ENCODE measurements around the gene SMARCD3.

SMARCD3 gene

DNA sequence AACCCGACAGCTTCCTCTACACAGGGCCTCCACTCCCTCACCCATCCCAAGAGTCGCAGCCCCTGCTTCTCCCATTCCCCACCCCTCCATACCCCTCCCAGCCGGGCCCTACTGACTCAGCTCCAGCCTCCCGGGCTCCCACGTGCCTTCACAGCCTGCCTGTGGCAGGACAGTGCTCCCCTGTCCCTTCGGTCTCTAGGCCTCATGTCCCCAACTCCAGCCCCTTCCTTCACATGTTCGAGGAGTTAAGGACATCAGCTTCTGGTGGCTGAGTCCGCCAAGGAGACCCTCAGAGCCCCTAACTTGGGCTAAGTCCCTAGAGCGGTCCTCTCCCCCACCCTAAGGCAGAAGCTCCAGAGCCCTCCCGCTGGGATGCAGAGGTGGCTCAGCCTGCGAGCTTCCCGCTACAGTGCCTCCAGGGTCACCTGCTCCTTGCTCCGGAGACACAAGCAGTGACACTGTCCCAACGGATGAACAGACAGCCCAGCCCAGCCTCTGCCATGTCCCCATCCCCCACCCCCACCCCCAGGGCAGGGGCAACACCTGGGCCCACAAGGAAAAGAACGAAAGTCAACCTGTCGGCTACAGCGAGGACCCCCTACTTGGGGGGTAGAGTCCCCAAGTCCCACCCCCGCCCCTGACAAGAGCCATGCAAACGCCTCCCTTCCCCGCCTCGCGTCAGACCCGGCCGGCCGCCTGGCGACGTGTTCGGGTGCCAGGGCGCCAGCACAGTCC lies 716 bp downstream of the SMARCD3 start:
- no peak for DNase-seq (ENCODE audit: low spot score)

DNA sequence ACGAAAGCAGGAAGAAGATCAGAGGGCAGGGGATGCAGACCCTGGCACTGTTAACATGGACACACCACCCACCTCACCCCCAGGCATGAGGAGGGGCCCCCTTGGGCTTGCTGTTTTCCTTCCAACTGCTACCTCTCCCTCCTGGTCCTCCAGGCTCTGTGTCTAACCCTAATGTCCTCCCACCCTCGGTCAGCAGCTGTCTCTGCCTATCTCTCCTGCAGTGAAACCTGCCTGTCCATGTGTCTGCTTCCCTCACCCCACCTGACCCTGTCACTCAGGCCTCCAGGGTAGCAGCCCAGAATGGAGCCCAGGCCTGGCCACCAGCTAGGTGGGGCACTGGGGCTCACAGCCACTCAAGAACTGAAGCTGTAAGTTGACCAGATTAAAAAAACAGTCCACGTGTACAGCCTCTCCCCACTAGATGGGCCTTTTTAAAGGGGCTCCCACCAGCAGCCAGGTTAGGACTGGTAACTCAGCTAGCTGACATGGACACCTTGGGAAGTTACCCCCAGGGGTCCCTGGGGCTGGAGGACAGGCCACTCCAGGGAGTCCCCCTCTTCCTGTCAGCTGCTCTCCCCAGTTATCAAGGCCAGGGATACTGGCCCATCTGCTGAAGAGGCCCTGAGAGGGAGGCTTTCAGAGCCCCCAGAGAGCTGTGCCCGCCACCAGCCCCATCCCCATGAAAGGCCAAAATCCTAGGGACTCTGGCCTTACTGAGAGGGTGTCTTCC lies 1.5 kb downstream of the SMARCD3 start:
- no peak for DNase-seq (ENCODE audit: low spot score)

GRCh38 chr7:151246102-151246850 lies 2.2 kb downstream of the SMARCD3 start:
- no peak for DNase-seq (ENCODE audit: low spot score)

DNA sequence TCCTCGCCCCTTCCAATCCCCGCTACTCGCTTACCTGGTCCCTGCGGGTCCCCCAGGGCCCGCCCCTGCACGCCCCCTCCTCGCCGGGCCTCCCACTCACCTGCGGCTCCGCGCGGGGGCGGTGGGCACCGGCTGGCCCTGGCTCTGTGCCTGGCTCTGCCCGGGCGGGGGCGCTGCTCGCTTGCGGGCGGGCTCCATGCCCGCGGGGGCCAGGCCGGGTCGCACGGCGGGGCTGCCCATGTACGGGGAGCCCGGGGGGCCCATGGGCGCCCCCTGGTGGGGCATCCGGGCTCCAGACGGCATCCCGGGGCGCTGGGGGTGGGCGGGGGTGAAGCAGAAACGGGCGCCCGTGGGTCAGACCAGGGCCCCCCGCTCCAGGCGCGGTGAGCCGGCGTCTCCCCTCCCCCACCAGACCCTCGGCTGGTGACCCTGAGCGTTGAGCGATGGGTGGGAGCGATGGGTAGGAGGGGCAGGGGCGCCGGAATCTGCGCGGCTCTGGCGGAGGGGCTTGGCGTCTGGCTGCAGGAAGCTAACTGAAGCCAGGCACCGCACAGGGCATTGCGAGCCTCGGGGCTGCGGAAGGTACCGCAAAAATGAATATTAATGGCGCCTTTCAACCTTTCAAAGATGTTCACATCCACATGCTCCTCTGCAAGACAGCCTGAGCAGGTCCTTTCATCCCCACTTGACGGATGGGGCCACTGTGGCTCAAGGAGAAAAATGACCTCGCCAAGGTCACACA lies 3.0 kb downstream of the SMARCD3 start:
- peak; percentile 55 for DNase-seq (ENCODE audit: low spot score)

- DNase-seq (ENCODE audit: low spot score), result no peak
Observed at GRCh38 chr7:151244841-151245346, 3.6 kb downstream of the SMARCD3 start.

- DNase-seq (ENCODE audit: low spot score), result peak; percentile 66
Observed at GRCh38 chr7:151244196-151244840, 4.2 kb downstream of the SMARCD3 start.

DNA sequence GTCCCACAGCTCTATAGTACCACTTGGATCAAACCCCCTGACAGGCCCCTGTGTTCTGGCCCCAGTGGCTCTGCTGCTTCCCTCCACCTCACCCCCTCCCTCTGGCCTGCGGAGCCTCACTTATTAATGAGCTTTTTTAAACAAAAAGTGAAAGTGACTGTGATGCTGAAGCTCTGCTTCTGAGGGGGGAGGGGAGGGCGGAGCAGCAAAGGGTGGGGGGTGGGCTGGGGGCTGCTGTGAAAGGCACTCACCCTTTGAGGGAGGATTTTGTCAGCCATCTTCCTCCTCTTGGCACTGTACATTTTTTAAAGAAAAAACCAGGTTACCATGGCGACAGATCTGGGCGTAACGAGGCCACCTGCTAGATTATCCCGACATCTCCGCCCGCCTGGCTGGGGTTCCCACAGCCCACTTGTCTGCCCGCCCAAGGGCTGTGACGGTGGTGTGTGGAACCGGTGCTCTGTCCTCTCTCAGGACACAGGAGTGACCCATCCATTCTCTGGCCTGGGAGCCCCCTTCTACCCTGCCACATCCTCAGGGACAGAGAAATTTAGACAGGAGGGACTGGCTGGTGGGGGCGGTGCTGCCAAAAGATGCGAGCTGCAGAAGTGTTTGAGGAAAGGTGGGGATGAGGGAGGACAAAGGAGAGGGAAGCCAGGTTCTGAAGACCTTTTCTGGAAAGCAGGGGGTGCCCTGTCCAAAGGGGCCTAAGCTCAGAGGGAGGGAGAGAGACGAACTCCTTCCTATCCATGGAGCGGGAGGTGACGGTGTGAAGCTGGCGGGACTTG lies 4.9 kb downstream of the SMARCD3 start:
- DNase-seq (ENCODE audit: low spot score), result peak; percentile 57

DNA sequence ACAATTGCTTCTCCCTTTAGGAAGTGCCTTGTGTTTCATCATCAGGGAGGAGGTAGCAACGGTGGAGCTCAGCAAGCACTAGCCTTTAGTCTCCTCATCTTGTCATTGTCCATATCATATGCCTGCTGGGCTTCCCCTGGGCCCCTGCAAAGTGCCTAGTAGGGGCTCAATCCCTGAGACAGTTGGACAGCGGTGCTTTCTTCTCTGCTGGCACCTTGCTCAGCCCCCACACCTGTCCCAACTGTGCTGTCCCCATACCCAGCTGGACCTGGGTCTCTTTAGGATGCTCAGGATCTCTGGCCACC lies 5.5 kb downstream of the SMARCD3 start:
- no peak for DNase-seq (ENCODE audit: low spot score)

DNA sequence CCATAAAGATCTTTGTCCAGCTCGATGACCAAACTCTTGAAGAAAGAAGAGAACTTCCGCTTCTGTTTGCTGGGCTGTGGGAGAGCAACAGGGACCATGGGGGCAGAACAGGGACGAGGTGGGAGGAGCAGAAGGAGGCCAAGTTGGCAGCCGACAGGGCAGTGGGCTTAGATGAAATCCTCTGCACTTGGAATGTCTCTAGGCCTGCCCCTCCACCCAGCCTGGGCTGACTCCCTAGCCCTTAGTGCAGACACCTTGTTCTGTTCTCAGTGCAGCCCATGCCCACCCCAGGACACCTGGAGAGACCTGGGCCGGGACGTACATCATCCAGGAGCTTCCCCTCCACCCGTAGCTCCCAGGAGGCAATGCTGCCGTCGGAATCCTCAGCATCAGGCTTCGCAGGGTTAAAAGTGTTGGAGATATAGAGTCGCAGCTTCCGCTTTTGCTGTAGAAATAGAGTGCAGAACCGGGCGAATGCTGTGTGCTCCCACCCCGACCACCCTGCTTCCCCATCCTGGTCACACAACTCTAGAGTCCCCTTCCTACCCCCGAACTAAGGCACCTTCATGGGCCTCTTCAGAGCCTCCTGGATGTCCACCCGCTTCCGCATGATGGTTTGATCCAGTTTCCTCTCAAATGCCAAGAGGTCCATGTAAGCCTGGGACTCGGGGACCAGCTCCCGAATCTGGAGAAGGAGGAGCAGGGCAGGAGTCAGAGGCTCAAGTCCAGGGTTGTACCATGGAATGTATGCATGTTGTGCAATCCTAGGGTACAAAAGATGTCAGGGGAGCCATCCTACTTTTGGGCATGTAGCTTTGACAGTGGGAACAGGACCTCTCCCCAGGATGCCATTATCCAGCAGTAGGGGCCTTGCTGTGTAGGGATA lies 6.1 kb downstream of the SMARCD3 start:
- DNase-seq (ENCODE audit: low spot score), result no peak

DNA sequence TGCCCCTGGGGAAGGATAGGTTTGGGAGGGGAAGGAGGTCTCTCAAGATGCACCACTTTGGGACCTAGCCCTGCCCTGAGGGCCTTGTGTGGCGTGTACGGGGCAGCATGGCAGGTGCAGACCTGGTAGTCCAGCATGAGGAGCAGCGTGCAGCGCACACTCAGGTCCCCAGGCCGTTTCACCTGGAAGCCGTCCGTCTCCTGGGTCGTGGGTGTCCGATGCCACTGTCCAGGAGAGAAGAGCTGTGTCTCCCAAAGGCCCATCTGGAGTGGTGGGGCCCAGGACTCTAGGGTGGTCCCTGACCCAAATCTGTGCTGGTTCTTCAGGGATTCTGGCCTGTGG lies 6.8 kb downstream of the SMARCD3 start:
- no peak for DNase-seq (ENCODE audit: low spot score)

DNA sequence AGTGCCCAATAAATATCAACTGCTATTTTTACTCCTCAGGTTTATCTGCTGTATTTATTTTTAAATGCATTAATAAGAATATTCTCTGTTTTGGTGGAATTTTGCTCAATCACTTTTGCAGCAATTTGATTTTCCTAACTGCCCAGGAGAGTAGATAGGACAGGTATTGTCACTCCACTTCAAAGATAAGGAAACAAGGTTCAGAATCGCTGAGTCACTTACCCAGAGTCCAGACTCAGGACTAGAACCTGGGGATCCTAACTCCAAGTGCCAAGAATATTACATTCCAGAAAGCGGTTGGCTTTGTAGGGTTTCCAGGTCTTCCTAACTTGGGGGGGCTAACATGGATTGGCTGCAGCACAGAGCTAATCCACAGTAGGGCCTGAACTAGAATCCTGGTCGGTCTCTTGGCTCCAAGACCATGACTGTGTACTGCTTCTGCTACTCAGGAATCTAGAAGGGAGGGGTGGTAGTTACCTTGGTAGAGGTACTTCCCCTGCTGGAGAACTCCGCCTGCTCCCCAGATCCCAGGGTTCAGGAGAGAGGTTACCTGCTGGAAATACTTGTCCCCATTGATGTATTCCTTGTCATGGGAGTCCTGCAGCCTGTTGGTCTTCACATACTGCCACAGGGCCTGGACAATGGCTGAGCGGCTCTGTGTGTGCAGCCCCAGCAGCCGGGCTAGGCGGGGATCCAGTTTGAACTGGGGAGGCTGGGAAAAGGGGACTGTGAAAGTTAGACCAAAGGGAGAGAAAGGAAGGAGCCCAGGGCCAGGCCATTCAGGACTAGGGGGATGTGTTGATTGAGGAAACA lies 7.3 kb downstream of the SMARCD3 start:
- DNase-seq (ENCODE audit: low spot score), result no peak

DNA sequence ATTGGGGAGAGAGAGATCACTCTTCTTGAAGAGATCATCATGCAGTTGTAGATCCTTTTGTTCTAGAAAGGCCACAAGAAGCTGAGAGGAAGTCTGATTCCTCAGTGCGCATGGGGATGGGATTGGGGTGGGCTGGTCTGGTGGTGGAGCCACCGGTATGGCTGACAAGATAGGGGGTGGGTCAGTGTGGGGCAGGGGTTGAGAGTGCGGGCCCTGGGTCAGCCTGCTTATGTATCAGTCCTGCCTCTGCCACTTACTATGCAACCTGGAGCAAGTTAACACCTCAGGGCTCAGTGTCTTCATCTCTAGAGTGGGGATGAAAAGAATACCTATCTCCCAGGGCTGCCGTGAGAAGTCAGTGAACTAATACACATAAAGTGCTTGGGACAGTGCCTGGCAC lies 8.0 kb downstream of the SMARCD3 start:
- DNase-seq (ENCODE audit: low spot score), result no peak

DNA sequence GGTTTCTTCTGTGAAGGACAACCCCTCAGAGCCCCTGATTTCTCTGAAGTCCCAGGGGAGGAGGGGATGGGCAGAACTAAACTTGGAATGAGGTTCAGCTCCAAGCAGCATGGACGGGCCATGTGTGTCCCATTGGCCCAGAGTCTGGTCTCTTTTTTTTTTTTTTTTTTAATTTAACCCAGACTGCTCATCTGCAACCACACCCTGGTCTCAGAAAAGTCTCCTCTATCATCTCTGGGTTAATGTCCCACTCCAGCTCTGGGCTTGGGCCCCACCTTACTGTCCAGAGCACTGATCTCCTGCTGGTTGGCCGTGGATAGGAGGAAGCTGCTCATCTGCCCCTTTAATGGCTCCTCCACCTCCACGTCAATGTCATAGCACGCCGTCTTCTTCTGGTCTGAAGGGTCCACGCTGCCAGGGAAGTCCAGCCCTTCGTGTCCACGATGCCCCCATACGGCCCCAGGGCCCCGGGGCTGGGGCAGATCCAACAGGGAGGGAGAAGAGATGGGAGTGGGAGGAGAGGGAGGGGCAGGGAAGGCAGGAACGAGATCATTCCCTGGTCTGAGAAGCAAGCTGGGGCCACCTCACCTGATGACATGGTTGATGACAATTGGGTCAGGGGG lies 8.5 kb downstream of the SMARCD3 start:
- no peak for DNase-seq (ENCODE audit: low spot score)

GRCh38 chr7:151238924-151239836 lies 9.3 kb downstream of the SMARCD3 start:
- DNase-seq (ENCODE audit: low spot score), result no peak

DNA sequence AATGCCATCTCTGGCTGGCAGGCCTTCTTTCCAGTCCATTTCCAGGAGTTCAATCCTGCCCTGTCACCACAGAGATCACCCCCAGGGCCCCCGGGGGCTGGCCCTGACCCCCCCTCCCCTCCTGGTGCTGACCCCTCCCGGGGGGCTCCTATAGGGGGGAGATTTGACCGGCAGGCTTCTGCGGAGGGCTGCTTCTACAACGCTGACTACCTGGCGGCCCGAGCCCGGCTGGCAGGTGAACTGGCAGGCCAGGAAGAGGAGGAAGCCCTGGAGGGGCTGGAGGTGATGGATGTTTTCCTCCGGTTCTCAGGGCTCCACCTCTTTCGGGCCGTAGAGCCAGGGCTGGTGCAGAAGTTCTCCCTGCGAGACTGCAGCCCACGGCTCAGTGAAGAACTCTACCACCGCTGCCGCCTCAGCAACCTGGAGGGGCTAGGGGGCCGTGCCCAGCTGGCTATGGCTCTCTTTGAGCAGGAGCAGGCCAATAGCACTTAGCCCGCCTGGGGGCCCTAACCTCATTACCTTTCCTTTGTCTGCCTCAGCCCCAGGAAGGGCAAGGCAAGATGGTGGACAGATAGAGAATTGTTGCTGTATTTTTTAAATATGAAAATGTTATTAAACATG lies 10.2 kb downstream of the SMARCD3 start:
- no peak for DNase-seq (ENCODE audit: low spot score)

- DNase-seq (ENCODE audit: low spot score), result no peak
Observed at GRCh38 chr7:151237244-151238189, 11.0 kb downstream of the SMARCD3 start.

All from CD4-positive, alpha-beta T cell treated with Interleukin-15 for 4 hours (primary cell).